H9 (cell line): ENCODE measurements around the gene TMEM87A. TPM values are rescaled to one million over a fixed set of nuclear protein-coding genes. Genes with fewer than 3 reads are reported as not detected.

Experiments
- DNase-seq: peaks from one replicate; pipeline ENCODE4 v3.0.0-alpha.2; 2017
- H2AFZ ChIP-seq: one replicate; pipeline ENCODE4 v1.6.1; 2013; ENCODE audit warnings: mild to moderate bottlenecking, low read length, control low read depth, moderate library complexity
- H2AK5ac ChIP-seq: 2 replicates; pipeline ENCODE4 v1.6.1; 2013; ENCODE audit warnings: low read length, control low read depth, mixed read lengths; ENCODE audit not compliant: insufficient read length
- H2BK120ac ChIP-seq: one replicate; pipeline ENCODE4 v1.6.1; 2013; ENCODE audit warnings: low read depth, mild to moderate bottlenecking, low read length, control low read depth, inconsistent platforms; ENCODE audit not compliant: poor library complexity, severe bottlenecking
- H2BK12ac ChIP-seq: 2 replicates; pipeline ENCODE4 v1.6.1; 2013; ENCODE audit warnings: low read length, control low read depth, mixed read lengths, low read depth; ENCODE audit not compliant: insufficient read length
- H2BK15ac ChIP-seq: 2 replicates; pipeline ENCODE4 v1.6.1; 2013; ENCODE audit warnings: low read depth, low read length, control low read depth
- H2BK20ac ChIP-seq: one replicate; pipeline ENCODE4 v1.6.1; 2013; ENCODE audit warnings: low read depth, mild to moderate bottlenecking, low read length, control low read depth, inconsistent platforms; ENCODE audit not compliant: poor library complexity, severe bottlenecking
- H2BK5ac ChIP-seq: 2 replicates; pipeline ENCODE4 v1.6.1; 2013; ENCODE audit warnings: low read length, control low read depth, mixed read lengths; ENCODE audit not compliant: insufficient read length
- H3K14ac ChIP-seq: 2 replicates; pipeline ENCODE4 v1.6.1; 2013; ENCODE audit warnings: low read length, control low read depth; ENCODE audit not compliant: insufficient read depth
- H3K18ac ChIP-seq: 2 replicates; pipeline ENCODE4 v1.6.1; 2013; ENCODE audit warnings: low read depth, mild to moderate bottlenecking, mixed read lengths, low read length, control low read depth; ENCODE audit not compliant: insufficient read length
- H3K23ac ChIP-seq: 2 replicates; pipeline ENCODE4 v1.6.1; 2013; ENCODE audit warnings: low read length, control low read depth, mixed read lengths, low read depth; ENCODE audit not compliant: insufficient read length
- H3K23me2 ChIP-seq: 2 replicates; pipeline ENCODE4 v1.6.1; 2013; ENCODE audit warnings: low read depth, mild to moderate bottlenecking, mixed read lengths, low read length, control low read depth; ENCODE audit not compliant: insufficient read length, poor library complexity, severe bottlenecking
- H3K27ac ChIP-seq: 2 replicates; pipeline ENCODE4 v1.5.1; 2013; ENCODE audit warnings: low read length, control low read depth, mixed read lengths, low read depth; ENCODE audit not compliant: insufficient read length
- H3K27me3 ChIP-seq: 2 replicates; pipeline ENCODE4 v1.6.1; 2013; ENCODE audit warnings: low read length, control low read depth, inconsistent platforms; ENCODE audit not compliant: insufficient read depth
- H3K4ac ChIP-seq: 2 replicates; pipeline ENCODE4 v1.6.1; 2013; ENCODE audit warnings: low read depth, mild to moderate bottlenecking, control low read depth, inconsistent platforms, low read length, moderate library complexity
- H3K4me1 ChIP-seq: 2 replicates; pipeline ENCODE4 v1.6.1; 2013; ENCODE audit warnings: low read length, control low read depth, inconsistent platforms; ENCODE audit not compliant: insufficient read depth
- H3K4me2 ChIP-seq: 2 replicates; pipeline ENCODE4 v1.6.1; 2013; ENCODE audit warnings: low read length, control low read depth, mixed read lengths; ENCODE audit not compliant: insufficient read length, insufficient read depth
- H3K56ac ChIP-seq: 2 replicates; pipeline ENCODE4 v1.6.1; 2013; ENCODE audit warnings: low read depth, mild to moderate bottlenecking, mixed read lengths, low read length, control low read depth; ENCODE audit not compliant: insufficient read length
- H3K79me1 ChIP-seq: 2 replicates; pipeline ENCODE4 v1.6.1; 2013; ENCODE audit warnings: low read depth, mild to moderate bottlenecking, moderate library complexity, low read length, control low read depth, inconsistent platforms; ENCODE audit not compliant: insufficient read depth, poor library complexity, severe bottlenecking
- H3K79me2 ChIP-seq: 2 replicates; pipeline ENCODE4 v1.6.1; 2013; ENCODE audit warnings: low read length, control low read depth, inconsistent platforms; ENCODE audit not compliant: insufficient read depth
- H3K9ac ChIP-seq: 2 replicates; pipeline ENCODE4 v1.6.1; 2013; ENCODE audit warnings: low read length, control low read depth, mixed read lengths; ENCODE audit not compliant: insufficient read length; ENCODE audit errors: extremely low read depth
- H3K9me3 ChIP-seq: one replicate; pipeline ENCODE4 v1.6.1; 2013; ENCODE audit warnings: low read depth, low read length, inconsistent platforms; ENCODE audit not compliant: control insufficient read depth
- H3T11ph ChIP-seq: one replicate; pipeline ENCODE4 v1.6.1; 2013; ENCODE audit warnings: mild to moderate bottlenecking, low read length, control low read depth, inconsistent platforms
- H4K20me1 ChIP-seq: one replicate; pipeline ENCODE4 v1.6.1; 2013; ENCODE audit not compliant: control insufficient read depth, insufficient read length, insufficient read depth
- H4K5ac ChIP-seq: 2 replicates; pipeline ENCODE4 v1.6.1; 2013; ENCODE audit warnings: low read depth, mild to moderate bottlenecking, mixed read lengths, low read length, control low read depth; ENCODE audit not compliant: insufficient read length
- H4K8ac ChIP-seq: replicated peaks from 2 replicates; pipeline ENCODE4 v1.6.1; 2013; ENCODE audit warnings: low read length, control low read depth, mixed read lengths, low read depth; ENCODE audit not compliant: insufficient read length
- H4K91ac ChIP-seq: 2 replicates; pipeline ENCODE4 v1.6.1; 2013; ENCODE audit warnings: low read depth, mild to moderate bottlenecking, moderate library complexity, mixed read lengths, low read length, control low read depth; ENCODE audit not compliant: insufficient read length
- H3K27ac Mint-ChIP-seq, 3 experiments: 2 replicates in 2 of 3; 3 replicates in 1 of 3; pipeline ENCODE4 v1.8.0; 2020 to 2021; ENCODE audit warnings: mixed read lengths in 3 of 3, mild to moderate bottlenecking in 1 of 3, moderate library complexity in 1 of 3
- H3K27me3 Mint-ChIP-seq: 2 replicates; pipeline ENCODE4 v1.8.0; 2021; ENCODE audit warnings: low read depth, mild to moderate bottlenecking, moderate library complexity, mixed read lengths
- H3K36me3 Mint-ChIP-seq, 3 experiments: 2 replicates in 2 of 3; 3 replicates in 1 of 3; pipeline ENCODE4 v1.8.0; 2020 to 2021; ENCODE audit warnings: low read depth in 3 of 3, mixed read lengths in 3 of 3; ENCODE audit not compliant: insufficient read depth in 1 of 3
- H3K4me1 Mint-ChIP-seq, 2 experiments: 2 replicates each; pipeline ENCODE4 v1.8.0; 2020; ENCODE audit warnings: mixed read lengths in 2 of 2
- H3K4me3 Mint-ChIP-seq, 2 experiments: 2 replicates in 1 of 2; 3 replicates in 1 of 2; pipeline ENCODE4 v1.8.0; 2020 to 2021; ENCODE audit warnings: mild to moderate bottlenecking in 2 of 2, mixed read lengths in 2 of 2, moderate library complexity in 1 of 2
- H3K9me3 Mint-ChIP-seq, 2 experiments: 2 replicates in 1 of 2; 3 replicates in 1 of 2; pipeline ENCODE4 v1.8.0; 2020; ENCODE audit warnings: mild to moderate bottlenecking in 2 of 2, mixed read lengths in 2 of 2, moderate library complexity in 1 of 2
- CTCF ChIP-seq: fragments of 200-600 bp; sonication (generic); conservative IDR thresholded peaks from 3 replicates; pipeline ENCODE4 v1.8.0; 2021; ENCODE audit warnings: antibody characterized with exemption, mild to moderate bottlenecking
- total RNA-seq: library from RNA; stranded (reverse); gene quantifications from 2 replicates; pipeline ENCODE4 v1.2.1, GENCODE V29; 2021

TMEM87A gene
- total RNA-seq, 1 experiment from 2014 or later: 46.7 TPM

- Histone ChIP-seq H3K79me2 (no peaks in the 10 kb centered on the region), H3K27ac (no peak overlapping the region), H2AK5ac (no peak overlapping the region), H2BK5ac (no peak overlapping the region), H4K20me1 (no peaks in the 10 kb centered on the region), H2BK20ac (no peak overlapping the region), H2BK15ac (no peak overlapping the region), H3K18ac (no peak overlapping the region), H3K14ac (no peak overlapping the region), H3K4ac (no peak overlapping the region), H3K4me2 (no peak overlapping the region), H3K27me3 (no peaks in the 10 kb centered on the region), H2BK120ac (no peak overlapping the region), H4K8ac (no peak overlapping the region), H3K79me1 (no peaks in the 10 kb centered on the region), H3K9me3 (no peaks in the 10 kb centered on the region), H3K4me1 (no peaks in the 10 kb centered on the region), H2BK12ac (no peak overlapping the region), H3K56ac (no peak overlapping the region), H4K5ac (no peak overlapping the region), H3K9ac (no peak overlapping the region), H3T11ph (no peak overlapping the region), H3K23ac (no peak overlapping the region), H3K23me2 (no peaks in the 10 kb centered on the region), H2AFZ (no peak overlapping the region), H4K91ac (no peak overlapping the region)
- Mint-ChIP-seq H3K27me3 (no peaks in the 10 kb centered on the region), H3K9me3 (no peaks in the 10 kb centered on the region), H3K4me1 (no peaks in the 10 kb centered on the region), H3K36me3 (peaks cover 5 to 56% (median 35%) of the 10 kb centered on the region in 3 experiments; a peak in 6 of 7 replicates), H3K27ac (no peak overlapping the region; a peak in 1 of 7 replicates), H3K4me3 (no peak overlapping the region)
- DNase-seq: no peak
- TF ChIP-seq CTCF: no peak
Observed at GRCh38 chr15:42239528-42240182, 33.6 kb downstream of the TMEM87A start.
